Prostate gland (tissue), 2 donors: ENCODE measurements around the gene OTX1. TPM values are rescaled to one million over a fixed set of nuclear protein-coding genes. Genes with fewer than 3 reads are reported as not detected.
"Not testable (repeated sequence)": the region's sequence is repeated elsewhere in the genome, so short reads cannot be mapped to it uniquely, and the experiment has no call there.

Experiments
- DNase-seq: peaks from one replicate; pipeline ENCODE4 v3.0.0-alpha.2; 2019; ENCODE audit warnings: low spot score
- H3K27ac ChIP-seq, 2 donors: fragments of 200-600 bp; sonication (generic); 2 replicates each; pipeline ENCODE4 v1.5.1; 2017 to 2019
- H3K27me3 ChIP-seq: fragments of 200-600 bp; sonication (generic); replicated peaks from 2 replicates; pipeline ENCODE4 v1.5.1; 2019; ENCODE audit not compliant: insufficient read depth
- H3K36me3 ChIP-seq, 2 donors: fragments of 200-600 bp; sonication (generic); 1 replicate in 1 of 2; 2 replicates in 1 of 2; pipeline versions ENCODE4 v1.5.1 to v1.8.1; 2017 to 2019
- H3K4me1 ChIP-seq: fragments of 200-600 bp; sonication (generic); replicated peaks from 2 replicates; pipeline ENCODE4 v1.5.1; 2019
- H3K4me3 ChIP-seq, 2 donors: fragments of 200-600 bp; sonication (generic); 2 replicates each; pipeline ENCODE4 v1.5.1; 2017 to 2019
- H3K9me3 ChIP-seq: fragments of 200-600 bp; sonication (generic); 2 replicates; pipeline ENCODE4 v1.5.1; 2017
- POLR2A ChIP-seq: fragments of 450-650 bp; IDR thresholded peaks from one replicate; pipeline ENCODE4 v1.6.1; 2016; ENCODE audit warnings: antibody characterized with exemption, mild to moderate bottlenecking
- POLR2AphosphoS5 ChIP-seq: sonication (generic); formaldehyde crosslinking; IDR thresholded peaks from one replicate; pipeline ENCODE4 v1.6.1; 2017; ENCODE audit warnings: antibody characterized with exemption
- WGBS: methylation state at CpG from one replicate; pipeline ENCODE4 v1.1.5; 2018; 5-methylcytosine and 5-hydroxymethylcytosine counted together
- intact Hi-C: fragments of 100-400 bp; cut with DNase I; formaldehyde crosslinking; loops from one replicate; pipeline ENCODE4 v1.14.2; 2022
- total RNA-seq, 2 donors: library from RNA; depleted of rRNA; stranded (reverse); fragments of >200 nt; gene quantifications; one replicate each; pipeline ENCODE4 v1.1.0, GENCODE V29; 2016
- TF ChIP-seq, protein P1 (sequence below), 4 experiments: fragments of 200-600 bp in 2 of 4; fragments of 450-650 bp in 2 of 4; sonication (generic) in 2 of 4; IDR thresholded peaks; 1 replicate in 3 of 4; 2 replicates in 1 of 4; pipeline ENCODE4 v1.5.1; 2016 to 2019; ENCODE audit warnings: antibody characterized with exemption in 4 of 4, mild to moderate bottlenecking in 2 of 4, moderate library complexity in 2 of 4

OTX1 gene
- total RNA-seq, 2 donors from 2014 or later, result 2.0 to 2.2 TPM

DNA sequence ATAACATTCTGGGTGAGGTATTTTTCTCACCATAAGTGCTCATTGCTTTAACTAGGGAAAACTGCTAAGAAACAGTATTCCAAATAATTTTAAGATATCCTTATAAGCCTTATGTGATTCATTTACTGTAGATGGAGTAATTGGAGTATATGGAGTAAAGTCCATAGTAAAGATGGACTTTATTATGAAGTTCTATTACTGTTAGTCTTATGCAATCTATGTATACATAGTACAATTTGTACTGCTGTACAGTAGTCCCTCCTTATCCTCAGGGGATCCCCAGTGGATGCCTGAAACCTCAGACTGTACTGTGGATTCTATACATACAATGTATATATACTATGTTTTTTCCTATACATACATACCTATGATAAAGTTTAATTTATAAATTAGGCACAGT is 41.1 kb upstream of the OTX1 start:
- no peak for DNase-seq
- H3K9me3 ChIP-seq, result no peaks in the 10 kb centered on the region
- H3K27ac ChIP-seq, result no peak overlapping the region
- TF ChIP-seq POLR2A, result no peak
- TF ChIP-seq POLR2AphosphoS5, result no peak
- TF ChIP-seq, protein P1, sequence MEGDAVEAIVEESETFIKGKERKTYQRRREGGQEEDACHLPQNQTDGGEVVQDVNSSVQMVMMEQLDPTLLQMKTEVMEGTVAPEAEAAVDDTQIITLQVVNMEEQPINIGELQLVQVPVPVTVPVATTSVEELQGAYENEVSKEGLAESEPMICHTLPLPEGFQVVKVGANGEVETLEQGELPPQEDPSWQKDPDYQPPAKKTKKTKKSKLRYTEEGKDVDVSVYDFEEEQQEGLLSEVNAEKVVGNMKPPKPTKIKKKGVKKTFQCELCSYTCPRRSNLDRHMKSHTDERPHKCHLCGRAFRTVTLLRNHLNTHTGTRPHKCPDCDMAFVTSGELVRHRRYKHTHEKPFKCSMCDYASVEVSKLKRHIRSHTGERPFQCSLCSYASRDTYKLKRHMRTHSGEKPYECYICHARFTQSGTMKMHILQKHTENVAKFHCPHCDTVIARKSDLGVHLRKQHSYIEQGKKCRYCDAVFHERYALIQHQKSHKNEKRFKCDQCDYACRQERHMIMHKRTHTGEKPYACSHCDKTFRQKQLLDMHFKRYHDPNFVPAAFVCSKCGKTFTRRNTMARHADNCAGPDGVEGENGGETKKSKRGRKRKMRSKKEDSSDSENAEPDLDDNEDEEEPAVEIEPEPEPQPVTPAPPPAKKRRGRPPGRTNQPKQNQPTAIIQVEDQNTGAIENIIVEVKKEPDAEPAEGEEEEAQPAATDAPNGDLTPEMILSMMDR (IDR thresholded peaks at IDR 0.05), result no peak
- no peaks in the 10 kb centered on the region for H3K4me1 ChIP-seq
- H3K27me3 ChIP-seq, result no peaks in the 10 kb centered on the region
- intact Hi-C loops, result no loop called here
- H3K36me3 ChIP-seq, result no peaks in the 10 kb centered on the region
- no peak overlapping the region for H3K4me3 ChIP-seq

DNA sequence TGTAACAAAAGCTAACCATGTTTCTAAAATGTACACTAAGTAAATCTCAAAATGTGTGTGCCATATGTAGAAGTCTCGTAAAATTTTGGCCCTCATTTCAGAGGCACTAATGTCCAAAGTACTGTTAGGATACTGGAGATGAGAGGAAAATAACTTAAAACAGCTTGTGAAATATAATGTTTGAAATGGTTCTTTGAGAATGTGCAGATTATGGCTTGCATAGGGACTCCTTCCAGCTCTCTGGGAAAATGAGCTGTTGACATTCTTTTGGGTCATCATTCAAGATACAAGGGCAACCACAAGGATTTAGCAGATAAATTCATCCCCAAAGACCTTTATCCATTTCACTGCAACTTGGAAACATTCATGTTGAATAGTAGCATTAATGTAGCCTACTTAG is 38.1 kb upstream of the OTX1 start:
- no peaks in the 10 kb centered on the region for H3K9me3 ChIP-seq
- DNase-seq, result no peak
- no peak overlapping the region for H3K27ac ChIP-seq
- TF ChIP-seq, protein P1 (IDR thresholded peaks at IDR 0.05), result no peak
- TF ChIP-seq POLR2AphosphoS5, result no peak
- no peak for TF ChIP-seq POLR2A
- no peaks in the 10 kb centered on the region for H3K4me1 ChIP-seq
- WGBS, result 96% methylated on average over 1 of the region's 1 CpG
- intact Hi-C loops, result no loop called here
- H3K4me3 ChIP-seq, result no peak overlapping the region
- no peaks in the 10 kb centered on the region for H3K27me3 ChIP-seq
- H3K36me3 ChIP-seq, result no peaks in the 10 kb centered on the region

DNA sequence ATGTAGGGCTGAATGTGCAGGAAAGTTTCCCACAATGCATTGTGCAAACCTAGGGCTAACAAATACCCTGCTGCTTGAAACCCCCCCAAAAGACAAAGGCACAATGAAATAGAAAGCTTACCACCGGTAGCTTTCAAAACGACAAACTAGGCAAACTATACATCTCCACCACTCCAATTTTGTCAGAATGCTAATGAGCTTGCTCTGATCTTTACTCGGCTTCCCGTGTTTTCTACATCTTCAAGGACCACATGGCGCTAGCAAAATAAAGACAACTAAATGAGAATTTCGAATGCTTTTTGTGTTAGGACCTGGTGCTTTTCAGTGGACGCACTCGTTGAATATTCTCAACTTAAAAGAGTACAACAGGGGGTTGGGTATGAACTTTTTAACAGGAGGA is 37.2 kb upstream of the OTX1 start:
- WGBS, result 87% methylated on average over 8 of the region's 8 CpGs
- TF ChIP-seq POLR2A (no peak), POLR2AphosphoS5 (no peak)
- TF ChIP-seq, protein P1 (IDR thresholded peaks at IDR 0.05), result no peak
- Histone ChIP-seq H3K36me3 (no peaks in the 10 kb centered on the region), H3K4me3 (no peak overlapping the region), H3K27ac (no peak overlapping the region), H3K9me3 (no peaks in the 10 kb centered on the region), H3K27me3 (no peaks in the 10 kb centered on the region), H3K4me1 (no peaks in the 10 kb centered on the region)
- intact Hi-C loops, result no loop called here
- no peak for DNase-seq

DNA sequence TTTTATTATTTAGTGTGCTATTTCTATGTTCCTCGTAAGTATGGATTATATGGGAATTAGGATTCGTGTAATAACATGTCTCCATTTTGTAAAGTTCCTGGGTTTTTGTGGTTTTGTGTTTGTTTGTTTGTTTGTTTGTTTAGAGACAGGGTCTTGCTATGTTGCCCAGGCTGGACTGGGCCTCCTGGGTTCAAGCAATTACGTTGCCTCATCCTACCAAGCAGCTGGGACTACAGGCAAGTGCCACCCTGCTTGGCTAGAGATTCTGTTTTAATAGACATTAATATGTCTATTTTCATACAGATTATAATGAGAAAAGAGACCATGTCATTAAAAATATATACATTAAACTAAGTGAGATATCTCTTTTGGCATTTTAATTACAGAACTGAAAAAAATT is 35.2 kb upstream of the OTX1 start:
- Histone ChIP-seq H3K4me1 (no peaks in the 10 kb centered on the region), H3K27me3 (no peaks in the 10 kb centered on the region), H3K9me3 (no peaks in the 10 kb centered on the region), H3K27ac (no peak overlapping the region), H3K36me3 (no peaks in the 10 kb centered on the region), H3K4me3 (no peak overlapping the region)
- no peak for DNase-seq
- TF ChIP-seq POLR2AphosphoS5, result no peak
- TF ChIP-seq, protein P1 (IDR thresholded peaks at IDR 0.05), result no peak
- no peak for TF ChIP-seq POLR2A
- 96% methylated on average over 3 of the region's 3 CpGs for WGBS
- intact Hi-C loops, result no loop called here

DNA sequence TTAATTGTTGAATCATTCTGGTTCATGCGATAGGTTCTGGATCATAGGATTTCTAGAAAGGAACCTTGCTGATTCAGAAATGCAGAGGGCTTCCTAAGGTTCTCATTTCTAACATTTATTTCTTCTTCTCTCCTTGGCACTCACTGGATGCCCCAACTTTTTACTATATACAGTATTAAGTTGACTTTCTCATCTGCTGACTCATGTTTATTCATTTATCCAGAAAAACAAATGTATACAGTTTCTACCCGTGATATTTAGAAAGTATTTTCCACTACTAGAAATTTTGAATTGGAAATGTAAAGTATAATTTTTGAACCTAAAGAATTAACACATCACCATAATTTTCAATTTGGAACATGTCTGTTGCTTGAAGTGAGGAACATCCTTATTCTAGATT is 32.2 kb upstream of the OTX1 start:
- no peak overlapping the region for H3K4me3 ChIP-seq

DNA sequence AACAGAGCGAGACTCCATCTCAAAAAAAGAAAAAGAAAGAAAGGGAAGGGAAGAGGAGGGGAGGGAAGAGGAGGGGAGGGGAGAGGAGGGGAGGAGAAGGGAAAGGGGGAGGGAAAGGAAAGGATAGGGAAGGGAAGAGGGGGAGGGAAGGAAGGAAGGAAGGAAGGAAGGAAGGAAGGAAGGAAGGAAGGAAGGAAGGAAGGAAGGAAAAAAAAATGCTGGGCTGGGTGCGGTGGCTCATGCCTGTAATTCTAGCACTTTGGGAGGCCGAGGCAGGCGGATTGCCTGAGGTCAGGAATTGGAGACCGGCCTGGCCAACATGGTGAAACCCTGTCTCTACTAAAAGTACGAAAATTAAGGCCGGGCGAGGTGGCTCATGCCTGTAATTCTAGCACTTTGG is 30.9 kb upstream of the OTX1 start:
- H3K27me3 ChIP-seq, H3K9me3 ChIP-seq, H3K4me1 ChIP-seq, DNase-seq, intact Hi-C loops, H3K27ac ChIP-seq, H3K36me3 ChIP-seq, H3K4me3 ChIP-seq: not testable (repeated sequence)
- WGBS, result 97% methylated on average over 8 of the region's 8 CpGs

More for the DNA sequence above, 32.2 kb upstream of the OTX1 start:
- 96% methylated on average over 2 of the region's 2 CpGs for WGBS
- no peaks in the 10 kb centered on the region for H3K27me3 ChIP-seq
- H3K9me3 ChIP-seq, result no peaks in the 10 kb centered on the region
- no peak overlapping the region for H3K27ac ChIP-seq
- TF ChIP-seq, protein P1 (IDR thresholded peaks at IDR 0.05), result no peak
- TF ChIP-seq POLR2A (no peak), POLR2AphosphoS5 (no peak)
- no peaks in the 10 kb centered on the region for H3K4me1 ChIP-seq
- DNase-seq, result no peak
- H3K36me3 ChIP-seq, result no peaks in the 10 kb centered on the region
- intact Hi-C loops, result no loop called here
